Muscle of back (tissue), 11 donors: ENCODE results near the gene MEPCE. TPM values are rescaled to one million over a fixed set of nuclear protein-coding genes. Genes with fewer than 3 reads are reported as not detected.
"Not testable (repeated sequence)": the region's sequence is repeated elsewhere in the genome, so short reads cannot be mapped to it uniquely, and the experiment has no call there.

ENCODE experiments used
- DNase-seq, 3 donors: peaks; one replicate each; pipeline versions ENCODE4 v3.0.0 to v3.0.0-alpha.2; 2013
- polyA plus RNA-seq, 10 donors: library from polyadenylated mRNA; unstranded; fragments of 120-200 nt; gene quantifications; one replicate each; pipeline ENCODE4 v1.2.1, GENCODE V29; 2013; ENCODE audit not compliant: insufficient read length in 10 of 10

Gene MEPCE
- polyA plus RNA-seq, 10 donors, result 25.2 to 38.4 (median 33.6) TPM

DNA sequence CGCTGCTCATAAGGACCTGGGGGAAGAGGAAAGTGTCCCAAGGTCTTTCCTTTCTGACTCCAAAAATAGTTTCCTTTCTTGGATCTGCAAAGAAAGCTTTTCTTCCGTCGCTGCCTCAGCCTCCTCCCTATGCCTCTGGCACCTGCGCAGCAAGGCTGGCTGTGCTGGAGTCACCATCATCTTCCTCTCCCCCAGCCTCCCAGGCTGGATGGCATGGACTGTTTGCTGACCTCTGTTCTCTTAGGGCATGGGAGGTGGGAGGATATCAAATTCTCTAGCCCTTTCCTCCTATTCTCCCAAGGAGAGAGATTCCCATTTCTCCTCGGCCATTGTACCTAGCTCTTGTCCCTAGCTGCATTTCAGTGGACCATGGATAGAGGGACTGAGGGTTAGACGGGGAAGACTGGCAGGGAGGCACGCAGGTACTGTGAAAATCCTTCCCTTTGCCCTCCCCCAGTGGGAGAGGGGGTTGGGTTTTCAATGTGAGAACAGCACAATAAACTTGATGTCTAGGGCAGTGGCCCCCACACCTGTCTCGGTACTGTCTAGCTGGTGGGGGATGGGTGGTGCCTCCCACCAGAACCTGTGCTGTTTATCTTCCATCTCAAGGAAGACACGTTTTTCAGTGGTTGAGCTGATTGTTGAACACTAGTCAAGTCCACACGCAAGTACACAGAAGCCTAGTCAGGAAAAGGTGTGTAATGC lies 4.1 kb downstream of the MEPCE start:
- no peak for DNase-seq

GRCh38 chr7:100434297-100435144 lies 4.9 kb downstream of the MEPCE start:
- no peak for DNase-seq

DNA sequence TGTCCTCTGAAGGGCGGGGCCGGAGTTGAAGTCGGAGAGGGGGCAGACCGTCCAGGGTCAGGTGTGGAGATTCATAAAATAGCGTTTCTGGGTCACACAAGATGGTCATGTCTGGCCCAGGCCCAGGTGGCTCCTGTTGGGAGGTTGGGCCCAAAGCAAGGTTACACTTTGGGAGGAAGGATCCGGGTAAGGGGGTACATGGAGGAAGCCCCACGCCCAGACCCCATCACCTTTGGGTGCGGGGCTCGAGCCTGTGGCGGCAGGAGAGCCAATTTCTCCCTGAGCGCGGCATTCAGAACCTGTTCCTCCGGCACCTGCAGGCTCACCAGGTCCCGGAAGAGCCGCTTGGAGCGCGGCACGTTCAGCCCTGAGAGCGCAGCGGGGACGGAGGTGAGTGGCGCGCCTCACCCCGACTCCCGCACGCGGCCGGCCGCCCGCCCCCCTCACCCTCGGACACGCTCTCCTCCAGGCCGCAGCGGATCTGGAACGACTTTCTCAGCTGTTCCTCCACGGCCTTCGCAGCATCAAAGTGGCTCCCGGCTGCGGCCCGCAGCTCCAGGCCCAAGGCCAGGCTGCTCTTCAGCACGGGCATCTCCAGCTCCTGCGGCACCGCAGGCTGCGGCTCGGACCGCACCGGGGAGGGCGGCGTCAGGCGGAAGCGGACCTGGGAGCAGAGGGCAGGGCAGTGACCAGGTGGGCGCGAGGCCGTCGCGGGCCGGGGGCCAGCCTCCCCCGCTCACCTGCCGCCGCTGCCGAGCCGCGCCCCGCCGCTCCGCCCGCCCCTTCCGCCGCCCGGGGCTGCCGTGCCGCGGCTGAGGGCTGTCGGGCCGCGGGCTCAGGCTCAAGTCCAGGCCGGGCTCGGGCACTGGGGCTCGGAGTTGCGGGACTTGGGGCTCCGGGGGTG lies 6.0 kb downstream of the MEPCE start:
- peak in 2 of 3 donors; percentile 34 to 77 for DNase-seq

- peak in 1 of 3 donors; percentile 22 for DNase-seq
Observed at GRCh38 chr7:100437150-100438100, 7.8 kb downstream of the MEPCE start.

GRCh38 chr7:100438172-100438571 lies 8.5 kb downstream of the MEPCE start:
- no peak for DNase-seq

DNA sequence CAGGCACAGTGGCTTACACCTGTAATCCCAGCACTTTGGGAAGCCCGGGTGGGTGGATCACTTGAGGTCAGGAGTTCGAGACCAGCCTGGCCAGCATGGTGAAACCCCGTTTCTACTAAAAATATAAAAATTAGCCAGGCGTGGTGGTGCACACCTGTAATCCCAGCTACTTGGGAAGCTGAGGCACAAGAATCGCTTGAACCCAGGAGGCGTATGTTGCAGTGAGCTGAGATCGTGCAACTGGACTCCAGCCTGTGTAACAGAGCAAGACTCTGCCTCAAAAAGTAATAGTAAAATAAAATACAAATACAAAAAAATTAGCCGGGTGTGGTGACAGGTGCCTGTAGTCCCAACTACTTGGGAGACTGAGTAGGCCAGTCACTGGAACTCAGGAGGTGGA lies 9.1 kb downstream of the MEPCE start:
- not testable (repeated sequence) for DNase-seq

DNA sequence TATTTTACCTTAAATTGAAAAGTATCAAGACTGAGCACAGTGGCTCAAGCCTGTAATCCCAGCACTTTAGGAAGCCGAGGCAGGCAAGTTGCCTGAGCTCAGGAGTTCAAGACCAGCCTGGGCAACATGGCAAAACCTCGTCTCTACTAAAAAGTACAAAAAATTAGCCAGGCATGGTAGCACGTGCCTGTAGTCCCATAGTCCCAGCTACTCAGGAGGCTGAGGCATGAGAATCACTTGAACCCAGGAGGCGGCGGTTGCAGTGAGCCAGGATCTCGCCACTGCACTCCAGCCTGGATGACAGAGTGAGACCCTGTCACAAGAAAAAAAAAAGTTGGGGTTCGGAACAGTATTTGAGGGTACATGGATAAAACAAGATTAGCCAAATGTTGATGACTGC lies 9.6 kb downstream of the MEPCE start:
- not testable (repeated sequence) for DNase-seq

GRCh38 chr7:100441641-100442535 lies 12.3 kb downstream of the MEPCE start:
- DNase-seq, result no peak

DNA sequence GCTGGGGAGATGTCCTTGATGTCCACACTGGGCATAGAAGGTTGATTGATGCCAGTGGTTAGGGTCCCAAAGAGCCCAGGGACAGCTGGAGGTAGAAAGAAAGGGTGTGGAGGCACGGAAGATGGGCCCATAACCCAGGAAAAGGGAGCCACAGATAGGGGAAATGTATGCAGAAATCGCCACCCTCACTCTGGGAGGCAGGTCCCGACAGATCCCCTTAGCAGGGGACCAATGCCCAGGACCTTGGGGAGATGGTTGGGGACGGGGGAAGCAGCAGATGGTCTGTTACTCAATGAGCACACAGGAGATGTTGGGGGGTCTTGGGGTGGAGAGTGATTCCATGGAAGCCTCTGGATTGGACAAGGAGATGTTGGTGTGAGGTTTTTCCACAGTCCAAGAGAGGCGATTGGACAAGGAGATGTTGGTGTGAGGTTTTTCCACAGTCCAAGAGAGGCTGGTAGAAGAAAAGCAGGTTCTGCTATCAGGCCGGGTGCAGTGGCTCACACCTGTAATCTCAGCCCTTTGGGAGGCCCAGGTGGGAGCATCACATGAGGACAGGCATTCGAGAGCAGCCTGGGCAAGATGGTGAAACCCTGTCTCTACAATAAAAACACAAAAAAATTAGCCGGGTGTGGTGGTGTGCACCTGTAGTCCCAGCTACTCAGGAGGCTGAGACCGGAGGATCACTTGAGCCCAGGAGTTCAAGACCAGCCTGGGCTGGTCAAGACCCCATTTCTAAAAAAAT lies 13.6 kb downstream of the MEPCE start:
- no peak for DNase-seq

GRCh38 chr7:100444311-100445278 lies 15.0 kb downstream of the MEPCE start:
- DNase-seq, result peak in 1 of 3 donors; percentile 70

GRCh38 chr7:100446040-100446439 lies 16.4 kb downstream of the MEPCE start:
- no peak for DNase-seq

- DNase-seq, result not testable (repeated sequence)
Observed at GRCh38 chr7:100447363-100447762, 17.7 kb downstream of the MEPCE start.

DNA sequence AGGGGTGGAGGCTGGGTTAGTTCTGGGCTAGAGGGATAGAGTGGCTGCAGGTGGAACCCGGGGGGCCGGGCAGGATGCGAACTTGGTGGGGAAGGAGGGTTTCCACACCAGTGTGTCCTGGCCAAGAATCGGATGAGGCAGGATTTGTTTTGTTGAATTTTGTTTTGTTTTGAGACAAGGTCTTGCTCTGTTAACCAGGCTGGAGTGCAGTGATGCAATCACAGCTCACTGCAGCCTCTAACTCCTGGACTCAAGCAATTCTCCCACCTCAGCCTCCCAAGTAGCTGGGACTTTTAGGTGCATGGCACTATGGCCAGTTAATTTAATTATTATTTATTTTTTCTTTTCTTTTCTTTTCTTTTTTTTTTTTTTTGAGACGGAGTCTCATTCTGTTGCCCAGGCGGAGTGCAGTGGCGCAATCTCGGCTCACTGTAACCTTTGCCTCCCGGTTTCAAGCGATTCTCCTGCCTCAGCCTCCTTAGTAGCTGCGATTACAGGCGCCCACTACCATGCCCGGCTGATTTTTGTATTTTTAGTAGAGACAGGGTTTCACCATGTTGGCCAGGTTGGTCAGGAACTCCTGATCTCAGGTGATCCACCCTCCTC lies 19.7 kb downstream of the MEPCE start:
- DNase-seq, result no peak

- DNase-seq, result no peak
Observed at GRCh38 chr7:100452513-100452912, 22.9 kb downstream of the MEPCE start.

DNA sequence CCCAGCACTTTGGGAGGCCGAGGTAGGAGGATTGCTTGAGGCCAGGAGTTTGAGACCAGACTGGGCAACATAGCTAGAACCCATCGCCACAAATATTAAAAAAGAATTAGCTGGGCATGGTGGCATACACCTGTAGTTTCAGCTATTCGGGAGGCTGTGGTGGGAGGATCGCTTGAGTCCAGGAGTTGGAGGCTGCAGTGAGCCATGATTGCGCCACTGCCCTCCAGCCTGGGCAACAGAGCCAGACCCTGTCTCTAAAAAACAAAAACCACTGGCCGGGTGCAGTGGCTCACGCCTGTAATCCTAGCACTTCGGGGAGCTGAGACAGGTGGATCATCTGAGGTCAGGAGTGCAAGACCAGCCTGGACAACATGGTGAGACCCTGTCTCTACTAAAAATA lies 24.2 kb downstream of the MEPCE start:
- DNase-seq, result not testable (repeated sequence)

GRCh38 chr7:100455206-100455605 lies 25.6 kb downstream of the MEPCE start:
- DNase-seq, result no peak

DNA sequence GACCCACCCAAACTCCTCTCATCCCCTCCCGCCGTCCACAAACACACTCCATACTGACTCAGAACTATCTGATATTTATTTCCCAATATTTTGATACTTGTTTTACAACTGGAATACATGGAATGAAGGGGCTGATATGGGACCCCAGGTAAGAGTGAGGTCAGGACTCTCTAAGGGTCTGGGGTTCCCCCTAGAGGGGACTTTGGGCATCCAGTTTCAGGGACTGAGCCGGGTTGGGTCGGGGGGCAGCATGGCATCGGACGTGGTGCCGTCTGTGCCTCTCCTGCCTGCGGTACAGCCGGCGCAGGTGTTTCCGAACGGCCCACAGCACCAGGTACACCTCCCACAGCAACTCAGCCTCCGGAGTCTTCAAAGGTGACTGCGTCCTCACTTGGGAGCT lies 26.9 kb downstream of the MEPCE start:
- no peak for DNase-seq
